Lung (tissue), 12 donors: ENCODE results near the gene SCOC. TPM values are rescaled to one million over a fixed set of nuclear protein-coding genes. Genes with fewer than 3 reads are reported as not detected.

Experiments used
- ATAC-seq: fragments of 200-7000 bp; cut with Tn5 transposase; one replicate; pipeline ENCODE4 v1.9.1; 2020; ENCODE audit warnings: moderate number of reproducible peaks; ENCODE audit not compliant: insufficient read depth, low FRiP score
- DNase-seq, 3 donors: peaks; one replicate each; pipeline ENCODE4 v3.0.0-alpha.2; 2013 to 2017
- H3K27ac ChIP-seq, 2 donors: one replicate each; pipeline ENCODE4 v1.5.1; 2013; ENCODE audit warnings: mild to moderate bottlenecking in 2 of 2, moderate library complexity in 2 of 2, control low read depth in 1 of 2, inconsistent platforms in 1 of 2, low read depth in 1 of 2, low read length in 1 of 2
- H3K27me3 ChIP-seq, 3 donors: one replicate each; pipeline ENCODE4 v1.5.1; 2013; ENCODE audit warnings: low read length in 2 of 3; ENCODE audit not compliant: control insufficient read depth in 3 of 3, insufficient read depth in 3 of 3
- H3K36me3 ChIP-seq, 4 donors: one replicate each; pipeline ENCODE4 v1.5.1; 2013; ENCODE audit warnings: low read length in 4 of 4, mild to moderate bottlenecking in 1 of 4, moderate library complexity in 1 of 4; ENCODE audit not compliant: control insufficient read depth in 4 of 4, insufficient read depth in 4 of 4
- H3K4me1 ChIP-seq, 5 donors: one replicate each; pipeline ENCODE4 v1.5.1; 2013; ENCODE audit warnings: low read length in 5 of 5, mild to moderate bottlenecking in 2 of 5, moderate library complexity in 1 of 5; ENCODE audit not compliant: control insufficient read depth in 5 of 5, insufficient read depth in 5 of 5
- H3K4me3 ChIP-seq: one replicate; pipeline ENCODE4 v1.5.1; 2013; ENCODE audit warnings: mild to moderate bottlenecking, control low read depth, moderate library complexity
- H3K9ac ChIP-seq, 2 donors: one replicate each; pipeline ENCODE4 v1.5.1; 2013; ENCODE audit warnings: low read length in 2 of 2, control low read depth in 1 of 2; ENCODE audit not compliant: insufficient read depth in 1 of 2
- H3K9me3 ChIP-seq, 4 donors: one replicate each; pipeline ENCODE4 v1.5.1; 2013; ENCODE audit warnings: low read length in 3 of 4, mild to moderate bottlenecking in 1 of 4, moderate library complexity in 1 of 4; ENCODE audit not compliant: control insufficient read depth in 4 of 4, insufficient read depth in 3 of 4
- WGBS, 2 donors: extraction: QIAGEN DNeasy Blood & Tissue Kit; methylation state at CpG; one replicate each; pipeline ENCODE4 v1.1.7; 2013; 5-methylcytosine and 5-hydroxymethylcytosine counted together
- polyA plus RNA-seq, 2 donors: library from polyadenylated mRNA; stranded (reverse); fragments of 200-250 nt; gene quantifications; one replicate each; pipeline ENCODE4 v1.2.1, GENCODE V29; 2013
- total RNA-seq, 2 donors: library from RNA; depleted of rRNA in 1 of 2; stranded (reverse); fragments of >200 nt in 1 of 2; gene quantifications; one replicate each; pipeline ENCODE4 v1.2.1, GENCODE V29; 2014 to 2021
- TF ChIP-seq, protein P1 (sequence below): IDR thresholded peaks from 2 replicates; pipeline ENCODE4 v1.5.1; 2012; ENCODE audit warnings: mild to moderate bottlenecking; ENCODE audit errors: control extremely low read depth, extremely low read depth
- donor health status: control.
- donor health status: control.
- donor health status: Bipolar disorder and iron deficiency.
- donor health status: healthy.
- donor health status: DM: yes; HTN: yes; CAD: no.

SCOC gene
- total and polyA plus RNA-seq, 4 donors: 36.5 to 44.4 (median 38.1) TPM

DNA sequence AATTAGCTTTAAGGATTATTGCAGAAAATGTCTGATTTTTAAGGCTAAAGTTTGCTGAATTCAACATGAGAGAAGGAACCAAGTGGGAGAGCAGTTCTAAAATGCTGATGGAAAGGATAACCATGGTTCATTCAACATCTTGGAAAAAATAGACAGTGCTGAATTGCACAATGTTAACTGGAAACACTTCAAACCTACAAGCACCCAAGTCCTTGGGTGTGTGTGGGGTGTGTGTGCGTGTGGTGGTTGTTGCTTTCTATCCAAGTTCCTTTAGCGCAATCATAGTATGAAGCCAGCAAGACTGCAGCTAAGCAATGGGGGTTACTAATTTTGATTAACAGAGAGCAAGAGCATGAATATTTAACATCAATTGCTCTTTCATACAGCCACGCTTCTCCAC is 29.3 kb upstream of the SCOC start:
- peaks cover 0 to 10% (median 6%) of the 10 kb centered on the region in 5 donors for H3K4me1 ChIP-seq
- no peaks in the 10 kb centered on the region for H3K36me3 ChIP-seq
- H3K9ac ChIP-seq: peak overlapping the region in 1 of 2 donors; percentile 0
- H3K27ac ChIP-seq: no peak overlapping the region
- TF ChIP-seq, protein P1, sequence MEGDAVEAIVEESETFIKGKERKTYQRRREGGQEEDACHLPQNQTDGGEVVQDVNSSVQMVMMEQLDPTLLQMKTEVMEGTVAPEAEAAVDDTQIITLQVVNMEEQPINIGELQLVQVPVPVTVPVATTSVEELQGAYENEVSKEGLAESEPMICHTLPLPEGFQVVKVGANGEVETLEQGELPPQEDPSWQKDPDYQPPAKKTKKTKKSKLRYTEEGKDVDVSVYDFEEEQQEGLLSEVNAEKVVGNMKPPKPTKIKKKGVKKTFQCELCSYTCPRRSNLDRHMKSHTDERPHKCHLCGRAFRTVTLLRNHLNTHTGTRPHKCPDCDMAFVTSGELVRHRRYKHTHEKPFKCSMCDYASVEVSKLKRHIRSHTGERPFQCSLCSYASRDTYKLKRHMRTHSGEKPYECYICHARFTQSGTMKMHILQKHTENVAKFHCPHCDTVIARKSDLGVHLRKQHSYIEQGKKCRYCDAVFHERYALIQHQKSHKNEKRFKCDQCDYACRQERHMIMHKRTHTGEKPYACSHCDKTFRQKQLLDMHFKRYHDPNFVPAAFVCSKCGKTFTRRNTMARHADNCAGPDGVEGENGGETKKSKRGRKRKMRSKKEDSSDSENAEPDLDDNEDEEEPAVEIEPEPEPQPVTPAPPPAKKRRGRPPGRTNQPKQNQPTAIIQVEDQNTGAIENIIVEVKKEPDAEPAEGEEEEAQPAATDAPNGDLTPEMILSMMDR: no peak
- DNase-seq (peak in 1 of 3 donors; percentile 36), ATAC-seq (peak; percentile 49)
- 80 to 83% methylated on average over 3 of the region's 3 CpGs for WGBS, 2 donors
- H3K4me3 ChIP-seq: no peak overlapping the region
- H3K27me3 ChIP-seq: no peaks in the 10 kb centered on the region
- H3K9me3 ChIP-seq: no peaks in the 10 kb centered on the region

DNA sequence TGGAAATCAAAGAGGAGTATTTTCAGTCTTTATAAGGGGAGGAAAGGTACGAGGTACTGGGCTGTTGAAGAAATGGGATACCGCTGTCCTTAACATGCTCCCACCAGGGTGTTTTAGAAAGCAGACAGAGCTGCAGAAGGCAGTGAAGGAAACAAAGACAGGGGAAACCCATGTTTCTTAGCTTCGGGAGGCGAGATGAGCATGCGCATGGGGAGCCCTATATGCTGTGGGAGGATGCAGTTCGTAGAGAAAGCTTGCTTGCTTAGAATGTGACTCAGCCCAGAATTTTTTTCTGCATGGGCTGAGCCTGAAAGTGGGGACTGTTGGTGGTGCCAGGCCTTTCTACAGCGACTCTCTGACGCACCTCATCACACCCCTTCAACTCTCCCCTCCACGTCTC is 28.8 kb upstream of the SCOC start:
- H3K36me3 ChIP-seq: no peaks in the 10 kb centered on the region
- WGBS, 2 donors: 92 to 95% methylated on average over 9 of the region's 9 CpGs
- no peak overlapping the region for H3K9ac ChIP-seq
- H3K9me3 ChIP-seq: no peaks in the 10 kb centered on the region
- H3K4me3 ChIP-seq: no peak overlapping the region
- ATAC-seq (no peak), DNase-seq (no peak)
- TF ChIP-seq, protein P1: no peak
- no peak overlapping the region for H3K27ac ChIP-seq
- no peaks in the 10 kb centered on the region for H3K27me3 ChIP-seq
- H3K4me1 ChIP-seq: peaks cover 0 to 10% (median 6%) of the 10 kb centered on the region in 5 donors

DNA sequence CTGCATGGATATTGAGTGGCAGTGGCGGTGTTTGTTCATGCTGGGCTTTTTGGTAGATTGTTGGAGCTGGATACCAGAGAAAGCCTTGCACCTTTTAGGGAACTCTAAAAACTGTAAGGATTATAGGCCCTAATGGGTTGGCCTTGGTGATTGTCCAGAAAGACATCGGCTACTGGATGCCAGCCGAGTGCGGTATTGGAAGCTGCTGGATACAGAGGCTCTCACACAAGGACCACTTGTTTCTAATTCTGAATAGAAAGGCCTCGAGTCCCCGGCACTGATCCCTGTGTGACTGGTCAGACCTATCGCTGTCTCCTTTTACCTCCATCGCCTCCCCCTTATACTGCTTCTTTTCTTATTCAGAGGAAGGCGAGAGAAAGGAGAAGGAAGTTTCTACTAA is 27.3 kb upstream of the SCOC start:
- WGBS, 2 donors: 76 to 78% methylated on average over 9 of the region's 9 CpGs
- no peaks in the 10 kb centered on the region for H3K27me3 ChIP-seq
- TF ChIP-seq, protein P1: no peak
- H3K9me3 ChIP-seq: no peaks in the 10 kb centered on the region
- H3K36me3 ChIP-seq: no peaks in the 10 kb centered on the region
- H3K4me1 ChIP-seq: peaks cover 0 to 10% (median 6%) of the 10 kb centered on the region in 5 donors
- H3K27ac ChIP-seq: no peak overlapping the region
- DNase-seq (no peak), ATAC-seq (no peak)
- H3K9ac ChIP-seq: no peak overlapping the region
- H3K4me3 ChIP-seq: no peak overlapping the region

DNA sequence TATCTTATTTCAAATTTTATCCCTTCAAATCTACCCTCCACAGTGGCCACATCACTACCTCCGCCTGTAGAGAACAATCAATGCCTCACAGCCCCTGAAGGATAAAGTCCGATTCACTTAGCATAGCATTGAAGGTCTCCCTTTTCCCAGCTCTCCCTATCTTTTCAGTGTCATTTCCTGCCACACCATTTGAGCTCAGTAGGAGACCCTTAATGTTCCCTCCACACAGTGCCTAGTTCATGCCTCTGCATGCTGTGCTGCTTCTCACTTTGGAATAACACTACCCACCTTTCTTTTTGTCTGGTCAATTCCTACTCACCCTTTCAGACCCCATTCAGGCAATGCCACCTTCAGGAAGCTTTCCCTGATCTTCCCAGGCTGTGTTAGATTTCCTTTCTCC is 23.6 kb upstream of the SCOC start:
- Histone ChIP-seq H3K4me1 (no peaks in the 10 kb centered on the region), H3K4me3 (no peak overlapping the region), H3K27ac (no peak overlapping the region), H3K36me3 (no peaks in the 10 kb centered on the region), H3K9me3 (no peaks in the 10 kb centered on the region), H3K9ac (no peak overlapping the region), H3K27me3 (no peaks in the 10 kb centered on the region)
- ATAC-seq (no peak), DNase-seq (no peak)
- TF ChIP-seq, protein P1: no peak
- 91 to 92% methylated on average over 2 of the region's 2 CpGs for WGBS, 2 donors
